ENCODE measurements around the gene STK10. TPM values are rescaled to one million over a fixed set of nuclear protein-coding genes. Genes with fewer than 3 reads are reported as not detected.
"Not testable (repeated sequence)": the region's sequence is repeated elsewhere in the genome, so short reads cannot be mapped to it uniquely, and the experiment has no call there.

The STK10 gene
- total RNA-seq, 1 donor: 27.1 TPM

GRCh38 chr5:172199446-172199845 is 11.4 kb upstream of the STK10 start:
- H3K9me3 ChIP-seq (ENCODE audit: low read depth, low read length): no peaks in the 10 kb centered on the region
- TF ChIP-seq CTCF (IDR thresholded peaks at IDR 0.05; ENCODE audit: extremely low read depth, low read depth, low read length): no peak
- no peak overlapping the region for H3K4me2 ChIP-seq (ENCODE audit: insufficient read depth, low read length)
- no peaks in the 10 kb centered on the region for H3K4me1 ChIP-seq (ENCODE audit: insufficient read depth, low read length)
- H2AFZ ChIP-seq (ENCODE audit: low read length): no peak overlapping the region
- no peaks in the 10 kb centered on the region for H3K27me3 ChIP-seq (ENCODE audit: insufficient read depth, low read length)
- no peaks in the 10 kb centered on the region for H3K36me3 ChIP-seq (ENCODE audit: insufficient read depth, low read length)
- no peaks in the 10 kb centered on the region for H3K79me2 ChIP-seq (ENCODE audit: insufficient read depth, low read length)
- H3K27ac ChIP-seq (ENCODE audit: low read depth, low read length): no peak overlapping the region
- no peak for DNase-seq (ENCODE audit: insufficient read length, low spot score, missing footprints)
- no peaks in the 10 kb centered on the region for H4K20me1 ChIP-seq (ENCODE audit: insufficient read depth, low read length)
- H3K4me3 ChIP-seq (ENCODE audit: insufficient read depth, low read length): no peak overlapping the region

DNA sequence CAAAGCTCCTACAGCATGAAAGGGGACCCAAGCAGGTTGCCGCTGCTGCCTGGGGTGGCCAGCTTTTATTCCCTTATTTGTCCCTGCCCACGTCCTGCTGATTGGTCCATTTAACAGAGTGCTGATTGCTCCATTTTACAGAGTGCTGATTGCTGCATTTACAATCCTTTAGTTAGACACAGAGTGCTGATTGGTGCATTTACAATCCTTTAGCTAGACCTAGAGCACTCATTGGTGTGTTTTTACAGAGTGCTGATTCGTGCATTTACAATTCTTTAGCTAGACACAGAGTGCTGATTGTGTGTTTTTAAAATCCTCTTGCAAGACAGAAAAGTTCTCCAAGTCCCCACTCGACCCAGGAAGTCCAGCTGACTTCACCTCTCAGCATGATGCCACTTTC is 9.8 kb upstream of the STK10 start:
- H2AFZ ChIP-seq (ENCODE audit: low read length); H3K27ac ChIP-seq (ENCODE audit: low read depth, low read length); DNase-seq (ENCODE audit: insufficient read length, low spot score, missing footprints); H3K4me3 ChIP-seq (ENCODE audit: insufficient read depth, low read length); H3K9me3 ChIP-seq (ENCODE audit: low read depth, low read length); H3K4me1 ChIP-seq (ENCODE audit: insufficient read depth, low read length); H3K4me2 ChIP-seq (ENCODE audit: insufficient read depth, low read length); H3K79me2 ChIP-seq (ENCODE audit: insufficient read depth, low read length); H3K27me3 ChIP-seq (ENCODE audit: insufficient read depth, low read length); H3K36me3 ChIP-seq (ENCODE audit: insufficient read depth, low read length); H4K20me1 ChIP-seq (ENCODE audit: insufficient read depth, low read length): not testable (repeated sequence)

DNA sequence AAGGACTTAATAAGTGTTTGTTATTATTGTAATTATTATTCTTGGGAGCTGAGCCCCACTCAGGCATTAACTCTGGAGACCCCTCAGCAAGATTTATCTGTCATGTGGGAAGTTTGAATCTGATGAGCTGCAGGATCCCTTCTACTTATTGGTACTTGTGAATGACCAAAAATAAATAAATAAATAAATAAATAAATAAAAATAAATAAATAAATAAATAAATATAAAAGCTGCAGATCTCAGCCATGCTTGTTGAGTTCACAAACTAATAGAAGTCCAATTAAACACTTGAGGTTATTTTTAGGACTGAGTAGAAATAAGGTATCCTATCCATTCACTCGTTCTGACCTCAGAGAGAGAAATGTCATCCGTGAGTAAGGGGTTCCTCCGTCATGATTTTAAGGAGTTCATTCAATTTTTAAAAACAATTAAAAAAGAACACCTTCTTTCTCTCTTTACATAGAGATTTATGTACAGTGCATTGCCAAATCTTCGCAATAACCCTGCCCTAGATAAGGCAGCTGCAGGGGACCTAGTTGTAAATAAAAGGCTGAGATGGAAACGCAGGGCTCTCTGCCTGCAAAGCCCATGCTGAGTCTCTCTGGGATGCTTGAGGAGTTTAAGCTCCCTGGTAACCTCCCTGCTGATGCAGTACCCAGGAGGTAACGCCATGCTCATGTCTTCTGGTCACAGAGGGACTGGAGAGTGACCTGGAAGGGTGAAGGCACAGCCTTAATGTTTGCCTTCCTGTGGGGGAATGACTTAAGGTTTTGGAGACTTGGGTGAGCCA is 7.2 kb upstream of the STK10 start:
- TF ChIP-seq CTCF (IDR thresholded peaks at IDR 0.05; ENCODE audit: extremely low read depth, low read depth, low read length): no peak
- Histone ChIP-seq H4K20me1 (ENCODE audit: insufficient read depth, low read length) (no peaks in the 10 kb centered on the region), H3K27me3 (ENCODE audit: insufficient read depth, low read length) (no peaks in the 10 kb centered on the region), H3K9me3 (ENCODE audit: low read depth, low read length) (no peaks in the 10 kb centered on the region), H3K4me3 (ENCODE audit: insufficient read depth, low read length) (no peak overlapping the region), H3K4me1 (ENCODE audit: insufficient read depth, low read length) (no peaks in the 10 kb centered on the region), H3K4me2 (ENCODE audit: insufficient read depth, low read length) (no peak overlapping the region), H3K36me3 (ENCODE audit: insufficient read depth, low read length) (no peaks in the 10 kb centered on the region), H3K79me2 (ENCODE audit: insufficient read depth, low read length) (no peaks in the 10 kb centered on the region), H2AFZ (ENCODE audit: low read length) (no peak overlapping the region), H3K27ac (ENCODE audit: low read depth, low read length) (no peak overlapping the region)
- no peak for DNase-seq (ENCODE audit: insufficient read length, low spot score, missing footprints)

DNA sequence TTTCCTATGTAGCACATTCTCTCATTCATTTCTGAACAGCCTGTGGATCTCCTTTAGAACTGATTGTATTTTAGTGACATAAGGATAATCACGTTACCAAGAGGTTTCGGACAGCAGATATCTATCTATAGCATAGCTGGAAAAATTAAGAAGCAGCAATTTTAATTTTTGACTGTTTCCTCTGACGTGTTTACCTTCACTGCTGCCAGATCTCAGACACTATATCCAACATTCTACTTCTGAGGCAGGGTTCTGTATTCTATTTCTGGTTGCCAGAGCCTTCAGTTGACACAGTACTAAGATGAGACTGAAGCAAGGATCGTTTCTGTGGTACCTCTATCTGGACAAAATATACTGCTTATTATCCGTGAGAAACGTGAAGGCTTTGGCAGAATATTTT is 5.8 kb upstream of the STK10 start, which contains the start of gene EFCAB9:
EFCAB9 (plus strand) TSS at position 301 of the 400 bp plus-strand sequence; CDS start at position 302, 1 bp downstream.
- no peak for TF ChIP-seq CTCF (IDR thresholded peaks at IDR 0.05; ENCODE audit: extremely low read depth, low read depth, low read length)
- Histone ChIP-seq H3K9me3 (ENCODE audit: low read depth, low read length) (no peaks in the 10 kb centered on the region), H3K4me3 (ENCODE audit: insufficient read depth, low read length) (no peak within 1 kb of the TSS), H2AFZ (ENCODE audit: low read length) (no peak within 1 kb of the TSS), H3K27me3 (ENCODE audit: insufficient read depth, low read length) (no peaks in the 10 kb centered on the region), H3K79me2 (ENCODE audit: insufficient read depth, low read length) (no peaks in the 10 kb centered on the region), H3K4me1 (ENCODE audit: insufficient read depth, low read length) (no peaks in the 10 kb centered on the region), H4K20me1 (ENCODE audit: insufficient read depth, low read length) (no peaks in the 10 kb centered on the region), H3K4me2 (ENCODE audit: insufficient read depth, low read length) (no peak within 1 kb of the TSS), H3K27ac (ENCODE audit: low read depth, low read length) (no peak within 1 kb of the TSS), H3K36me3 (ENCODE audit: insufficient read depth, low read length) (no peaks in the 10 kb centered on the region)
- no peak for DNase-seq (ENCODE audit: insufficient read length, low spot score, missing footprints)
